Peyer's patch (tissue), 4 donors: Measurements from ENCODE around the gene NGEF.

ENCODE experiments used
- POLR2A ChIP-seq, 2 donors: fragments of 450-650 bp; IDR thresholded peaks; one replicate each; pipeline ENCODE4 v1.5.1; 2017; ENCODE audit warnings: antibody characterized with exemption in 2 of 2, mild to moderate bottlenecking in 2 of 2, moderate library complexity in 2 of 2
- TF ChIP-seq, protein P1 (sequence below), 6 experiments: fragments of 450-650 bp in 4 of 6; fragments of 200-600 bp in 2 of 6; sonication (generic) in 1 of 6; IDR thresholded peaks; one replicate each; pipeline ENCODE4 v1.5.1; 2017 to 2019; ENCODE audit warnings: antibody characterized with exemption in 6 of 6, mild to moderate bottlenecking in 3 of 6, moderate library complexity in 1 of 6

DNA sequence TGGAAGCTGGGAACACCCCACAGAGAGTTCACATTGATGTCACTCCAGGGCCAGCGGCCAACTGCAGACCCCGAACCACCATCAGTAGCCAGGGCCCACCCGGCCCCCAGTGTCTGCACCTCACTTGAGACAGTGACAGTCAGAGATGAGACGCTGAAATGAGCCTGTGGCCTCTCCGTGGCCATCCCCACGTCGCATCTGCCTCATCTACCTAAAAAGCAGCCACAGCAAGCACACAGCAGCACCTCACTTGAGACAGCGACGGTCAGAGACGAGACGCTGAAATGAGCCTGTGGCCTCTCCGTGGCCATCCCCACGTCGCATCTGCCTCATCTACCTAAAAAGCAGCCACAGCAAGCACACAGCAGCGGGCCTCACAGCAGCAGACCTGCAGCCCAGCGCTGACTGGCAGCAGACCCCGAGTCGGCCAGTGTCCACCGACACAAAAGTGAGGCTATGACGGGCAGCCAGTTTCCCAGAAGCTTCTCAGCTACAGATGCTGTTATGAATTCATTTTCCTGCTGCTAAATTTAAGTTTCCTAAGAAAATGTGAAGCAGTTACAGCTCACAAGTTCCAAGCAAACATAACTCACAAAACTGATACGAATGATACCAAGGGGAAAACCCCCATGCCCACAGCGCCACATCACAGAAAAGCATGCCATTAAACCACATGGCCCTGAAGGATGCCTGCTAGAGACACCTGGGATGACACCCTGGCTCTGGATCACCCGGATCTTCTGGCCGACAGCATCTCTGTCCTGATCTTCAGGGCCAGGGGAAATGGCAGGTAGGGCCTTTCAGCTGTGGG is 115.3 kb downstream of the NGEF start:
- no peak for TF ChIP-seq POLR2A (IDR thresholded peaks at IDR 0.05)
- TF ChIP-seq, protein P1, sequence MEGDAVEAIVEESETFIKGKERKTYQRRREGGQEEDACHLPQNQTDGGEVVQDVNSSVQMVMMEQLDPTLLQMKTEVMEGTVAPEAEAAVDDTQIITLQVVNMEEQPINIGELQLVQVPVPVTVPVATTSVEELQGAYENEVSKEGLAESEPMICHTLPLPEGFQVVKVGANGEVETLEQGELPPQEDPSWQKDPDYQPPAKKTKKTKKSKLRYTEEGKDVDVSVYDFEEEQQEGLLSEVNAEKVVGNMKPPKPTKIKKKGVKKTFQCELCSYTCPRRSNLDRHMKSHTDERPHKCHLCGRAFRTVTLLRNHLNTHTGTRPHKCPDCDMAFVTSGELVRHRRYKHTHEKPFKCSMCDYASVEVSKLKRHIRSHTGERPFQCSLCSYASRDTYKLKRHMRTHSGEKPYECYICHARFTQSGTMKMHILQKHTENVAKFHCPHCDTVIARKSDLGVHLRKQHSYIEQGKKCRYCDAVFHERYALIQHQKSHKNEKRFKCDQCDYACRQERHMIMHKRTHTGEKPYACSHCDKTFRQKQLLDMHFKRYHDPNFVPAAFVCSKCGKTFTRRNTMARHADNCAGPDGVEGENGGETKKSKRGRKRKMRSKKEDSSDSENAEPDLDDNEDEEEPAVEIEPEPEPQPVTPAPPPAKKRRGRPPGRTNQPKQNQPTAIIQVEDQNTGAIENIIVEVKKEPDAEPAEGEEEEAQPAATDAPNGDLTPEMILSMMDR (IDR thresholded peaks at IDR 0.05), result no peak
